K562 (cell line): ENCODE results near the gene ZDHHC24.

Source experiments
- CBX5 ChIP-seq: IDR thresholded peaks from 2 replicates; pipeline ENCODE4 v1.6.1; 2014; ENCODE audit warnings: low read depth, borderline replicate concordance
- CEBPB ChIP-seq: fragments of 450-650 bp; IDR thresholded peaks from 2 replicates; pipeline ENCODE4 v1.6.1; 2016; ENCODE audit warnings: missing genetic modification characterization, missing compliant biosample characterization
- KAT8 ChIP-seq: fragments of 450-650 bp; IDR thresholded peaks from 2 replicates; pipeline ENCODE4 v1.6.1; 2016; ENCODE audit warnings: low read depth, mild to moderate bottlenecking
- KLF16 ChIP-seq: IDR thresholded peaks from 2 replicates; pipeline ENCODE4 v1.6.1; 2016; ENCODE audit warnings: antibody characterized with exemption
- NCOA2 ChIP-seq, 2 experiments: fragments of 450-650 bp; IDR thresholded peaks; 2 replicates each; pipeline ENCODE4 v1.6.1; 2018; ENCODE audit warnings: mild to moderate bottlenecking in 2 of 2, moderate library complexity in 1 of 2; ENCODE audit not compliant: partially characterized antibody in 2 of 2
- PHF20 ChIP-seq: fragments of 450-650 bp; IDR thresholded peaks from 2 replicates; pipeline ENCODE4 v1.6.1; 2018; ENCODE audit not compliant: partially characterized antibody
- POLR2A ChIP-seq: fragments of 450-650 bp; conservative IDR thresholded peaks from 2 replicates; pipeline ENCODE4 v1.6.1; 2016
- ZKSCAN8 ChIP-seq: fragments of 200-800 bp; sonication (Bioruptor generic); IDR thresholded peaks from 2 replicates; pipeline ENCODE4 v1.6.1; 2016; ENCODE audit warnings: missing genetic modification characterization, missing compliant biosample characterization
- ZNF133 ChIP-seq: fragments of 250-450 bp; sonication (Bioruptor Pico); IDR thresholded peaks from 2 replicates; pipeline ENCODE4 v1.4.0; 2020; ENCODE audit warnings: mild to moderate bottlenecking
- TF ChIP-seq, protein P1 (sequence below), 3 experiments: IDR thresholded peaks in 2 of 3; conservative IDR thresholded peaks in 1 of 3; 2 replicates each; pipeline ENCODE4 v1.5.1; 2011 to 2012; ENCODE audit warnings: low read length in 3 of 3, mild to moderate bottlenecking in 3 of 3, control low read depth in 2 of 3, improper control_type of control experiment in 1 of 3, inconsistent platforms in 1 of 3, low read depth in 1 of 3, mixed read lengths in 1 of 3, moderate library complexity in 1 of 3; ENCODE audit not compliant: insufficient read depth in 2 of 3
- TF ChIP-seq, protein P2 (sequence below): fragments of 250-450 bp; sonication (Bioruptor Pico); IDR thresholded peaks from 2 replicates; pipeline ENCODE4 v1.9.0; 2021; ENCODE audit warnings: mild to moderate bottlenecking
- TF ChIP-seq, protein P3 (sequence below): fragments of 250-450 bp; sonication (Bioruptor Pico); IDR thresholded peaks from 2 replicates; pipeline ENCODE4 v1.5.0; 2021; ENCODE audit warnings: mild to moderate bottlenecking, borderline replicate concordance
- TF ChIP-seq, protein P4 (sequence below), 2 experiments: fragments of 450-650 bp; formaldehyde crosslinking in 1 of 2; IDR thresholded peaks; 2 replicates each; pipeline versions ENCODE4 v1.4.0 to v1.6.1; 2014 to 2020; ENCODE audit warnings: mild to moderate bottlenecking in 2 of 2, borderline replicate concordance in 1 of 2, low read depth in 1 of 2
- TF ChIP-seq, protein P5 (sequence below): fragments of 450-650 bp; IDR thresholded peaks from 2 replicates; pipeline ENCODE4 v1.6.1; 2014; ENCODE audit warnings: low read depth, mild to moderate bottlenecking, moderate library complexity, borderline replicate concordance

DNA sequence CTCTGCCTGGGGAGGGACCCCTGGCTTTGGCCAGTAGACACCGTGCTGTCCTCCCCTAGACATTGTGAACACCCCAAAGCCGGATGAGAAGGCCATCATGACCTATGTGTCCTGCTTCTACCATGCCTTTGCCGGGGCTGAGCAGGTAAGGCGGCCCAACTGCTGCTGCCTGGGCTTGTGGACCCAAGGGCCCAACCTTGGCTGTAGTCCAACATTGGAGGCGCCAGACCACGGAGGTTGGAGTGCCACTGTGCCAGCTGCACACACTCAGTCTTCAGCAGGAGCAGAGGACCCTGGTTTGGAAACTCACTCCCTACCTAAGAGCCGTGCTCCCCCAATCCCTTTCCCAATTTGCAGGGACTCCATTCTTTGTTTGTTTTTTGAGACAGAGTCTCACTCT, 10.2 kb upstream of the ZDHHC24 start:
- TF ChIP-seq, protein P1, sequence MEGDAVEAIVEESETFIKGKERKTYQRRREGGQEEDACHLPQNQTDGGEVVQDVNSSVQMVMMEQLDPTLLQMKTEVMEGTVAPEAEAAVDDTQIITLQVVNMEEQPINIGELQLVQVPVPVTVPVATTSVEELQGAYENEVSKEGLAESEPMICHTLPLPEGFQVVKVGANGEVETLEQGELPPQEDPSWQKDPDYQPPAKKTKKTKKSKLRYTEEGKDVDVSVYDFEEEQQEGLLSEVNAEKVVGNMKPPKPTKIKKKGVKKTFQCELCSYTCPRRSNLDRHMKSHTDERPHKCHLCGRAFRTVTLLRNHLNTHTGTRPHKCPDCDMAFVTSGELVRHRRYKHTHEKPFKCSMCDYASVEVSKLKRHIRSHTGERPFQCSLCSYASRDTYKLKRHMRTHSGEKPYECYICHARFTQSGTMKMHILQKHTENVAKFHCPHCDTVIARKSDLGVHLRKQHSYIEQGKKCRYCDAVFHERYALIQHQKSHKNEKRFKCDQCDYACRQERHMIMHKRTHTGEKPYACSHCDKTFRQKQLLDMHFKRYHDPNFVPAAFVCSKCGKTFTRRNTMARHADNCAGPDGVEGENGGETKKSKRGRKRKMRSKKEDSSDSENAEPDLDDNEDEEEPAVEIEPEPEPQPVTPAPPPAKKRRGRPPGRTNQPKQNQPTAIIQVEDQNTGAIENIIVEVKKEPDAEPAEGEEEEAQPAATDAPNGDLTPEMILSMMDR (IDR thresholded peaks at IDR 0.05 in 2 of 3, conservative IDR thresholded peaks at IDR 0.05 in 1 of 3; ENCODE audit: insufficient read depth in 2 of 3, low read depth in 1 of 3, low read length in 3 of 3), result no peak
- TF ChIP-seq PHF20 (no peak), POLR2A (no peak), CEBPB (no peak), ZNF133 (CRISPR knock-in tag) (no peak), CBX5 (no peak), KAT8 (no peak), KLF16 (no peak), ZKSCAN8 (CRISPR knock-in tag) (no peak), NCOA2 (IDR thresholded peaks at IDR 0.05; ENCODE audit: partially characterized antibody in 2 of 2) (no peak)
- TF ChIP-seq, protein P2, sequence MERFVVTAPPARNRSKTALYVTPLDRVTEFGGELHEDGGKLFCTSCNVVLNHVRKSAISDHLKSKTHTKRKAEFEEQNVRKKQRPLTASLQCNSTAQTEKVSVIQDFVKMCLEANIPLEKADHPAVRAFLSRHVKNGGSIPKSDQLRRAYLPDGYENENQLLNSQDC (CRISPR knock-in tag), result no peak
- TF ChIP-seq, protein P3, sequence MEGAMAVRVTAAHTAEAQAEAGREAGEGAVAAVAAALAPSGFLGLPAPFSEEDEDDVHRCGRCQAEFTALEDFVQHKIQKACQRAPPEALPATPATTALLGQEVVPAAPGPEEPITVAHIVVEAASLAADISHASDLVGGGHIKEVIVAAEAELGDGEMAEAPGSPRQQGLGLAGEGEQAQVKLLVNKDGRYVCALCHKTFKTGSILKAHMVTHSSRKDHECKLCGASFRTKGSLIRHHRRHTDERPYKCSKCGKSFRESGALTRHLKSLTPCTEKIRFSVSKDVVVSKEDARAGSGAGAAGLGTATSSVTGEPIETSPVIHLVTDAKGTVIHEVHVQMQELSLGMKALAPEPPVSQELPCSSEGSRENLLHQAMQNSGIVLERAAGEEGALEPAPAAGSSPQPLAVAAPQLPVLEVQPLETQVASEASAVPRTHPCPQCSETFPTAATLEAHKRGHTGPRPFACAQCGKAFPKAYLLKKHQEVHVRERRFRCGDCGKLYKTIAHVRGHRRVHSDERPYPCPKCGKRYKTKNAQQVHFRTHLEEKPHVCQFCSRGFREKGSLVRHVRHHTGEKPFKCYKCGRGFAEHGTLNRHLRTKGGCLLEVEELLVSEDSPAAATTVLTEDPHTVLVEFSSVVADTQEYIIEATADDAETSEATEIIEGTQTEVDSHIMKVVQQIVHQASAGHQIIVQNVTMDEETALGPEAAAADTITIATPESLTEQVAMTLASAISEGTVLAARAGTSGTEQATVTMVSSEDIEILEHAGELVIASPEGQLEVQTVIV (CRISPR knock-in tag), result no peak
- TF ChIP-seq, protein P4, sequence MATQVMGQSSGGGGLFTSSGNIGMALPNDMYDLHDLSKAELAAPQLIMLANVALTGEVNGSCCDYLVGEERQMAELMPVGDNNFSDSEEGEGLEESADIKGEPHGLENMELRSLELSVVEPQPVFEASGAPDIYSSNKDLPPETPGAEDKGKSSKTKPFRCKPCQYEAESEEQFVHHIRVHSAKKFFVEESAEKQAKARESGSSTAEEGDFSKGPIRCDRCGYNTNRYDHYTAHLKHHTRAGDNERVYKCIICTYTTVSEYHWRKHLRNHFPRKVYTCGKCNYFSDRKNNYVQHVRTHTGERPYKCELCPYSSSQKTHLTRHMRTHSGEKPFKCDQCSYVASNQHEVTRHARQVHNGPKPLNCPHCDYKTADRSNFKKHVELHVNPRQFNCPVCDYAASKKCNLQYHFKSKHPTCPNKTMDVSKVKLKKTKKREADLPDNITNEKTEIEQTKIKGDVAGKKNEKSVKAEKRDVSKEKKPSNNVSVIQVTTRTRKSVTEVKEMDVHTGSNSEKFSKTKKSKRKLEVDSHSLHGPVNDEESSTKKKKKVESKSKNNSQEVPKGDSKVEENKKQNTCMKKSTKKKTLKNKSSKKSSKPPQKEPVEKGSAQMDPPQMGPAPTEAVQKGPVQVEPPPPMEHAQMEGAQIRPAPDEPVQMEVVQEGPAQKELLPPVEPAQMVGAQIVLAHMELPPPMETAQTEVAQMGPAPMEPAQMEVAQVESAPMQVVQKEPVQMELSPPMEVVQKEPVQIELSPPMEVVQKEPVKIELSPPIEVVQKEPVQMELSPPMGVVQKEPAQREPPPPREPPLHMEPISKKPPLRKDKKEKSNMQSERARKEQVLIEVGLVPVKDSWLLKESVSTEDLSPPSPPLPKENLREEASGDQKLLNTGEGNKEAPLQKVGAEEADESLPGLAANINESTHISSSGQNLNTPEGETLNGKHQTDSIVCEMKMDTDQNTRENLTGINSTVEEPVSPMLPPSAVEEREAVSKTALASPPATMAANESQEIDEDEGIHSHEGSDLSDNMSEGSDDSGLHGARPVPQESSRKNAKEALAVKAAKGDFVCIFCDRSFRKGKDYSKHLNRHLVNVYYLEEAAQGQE (IDR thresholded peaks at IDR 0.05; ENCODE audit: borderline replicate concordance), result no peak
- TF ChIP-seq, protein P4 (CRISPR knock-in tag; IDR thresholded peaks at IDR 0.05; ENCODE audit: low read depth), result no peak
- TF ChIP-seq, protein P5, sequence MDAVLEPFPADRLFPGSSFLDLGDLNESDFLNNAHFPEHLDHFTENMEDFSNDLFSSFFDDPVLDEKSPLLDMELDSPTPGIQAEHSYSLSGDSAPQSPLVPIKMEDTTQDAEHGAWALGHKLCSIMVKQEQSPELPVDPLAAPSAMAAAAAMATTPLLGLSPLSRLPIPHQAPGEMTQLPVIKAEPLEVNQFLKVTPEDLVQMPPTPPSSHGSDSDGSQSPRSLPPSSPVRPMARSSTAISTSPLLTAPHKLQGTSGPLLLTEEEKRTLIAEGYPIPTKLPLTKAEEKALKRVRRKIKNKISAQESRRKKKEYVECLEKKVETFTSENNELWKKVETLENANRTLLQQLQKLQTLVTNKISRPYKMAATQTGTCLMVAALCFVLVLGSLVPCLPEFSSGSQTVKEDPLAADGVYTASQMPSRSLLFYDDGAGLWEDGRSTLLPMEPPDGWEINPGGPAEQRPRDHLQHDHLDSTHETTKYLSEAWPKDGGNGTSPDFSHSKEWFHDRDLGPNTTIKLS, result no peak
